Tibial artery (tissue), 4 donors: ENCODE data around the gene UBA1.

Experiments
- DNase-seq, 2 donors: peaks; one replicate each; pipeline ENCODE4 v3.0.0-alpha.2; 2019
- H3K27ac ChIP-seq, 2 donors: fragments of 200-600 bp; sonication (generic) in 1 of 2; 1 replicate in 1 of 2; 2 replicates in 1 of 2; pipeline ENCODE4 v1.5.1; 2018 to 2019; ENCODE audit warnings: mild to moderate bottlenecking in 1 of 2
- H3K27me3 ChIP-seq, 2 donors: fragments of 200-600 bp; sonication (generic) in 1 of 2; one replicate each; pipeline versions ENCODE4 v1.5.1 to v1.6.0; 2016 to 2019
- H3K36me3 ChIP-seq, 3 donors: fragments of 200-600 bp; sonication (generic) in 2 of 3; one replicate each; pipeline ENCODE4 v1.5.1; 2016 to 2019; ENCODE audit warnings: mild to moderate bottlenecking in 2 of 3
- H3K4me1 ChIP-seq, 4 donors: fragments of 200-600 bp; sonication (generic) in 2 of 4; 1 replicate in 3 of 4; 2 replicates in 1 of 4; pipeline ENCODE4 v1.5.1; 2016 to 2019
- H3K4me3 ChIP-seq, 2 donors: fragments of 200-600 bp; sonication (generic) in 1 of 2; 1 replicate in 1 of 2; 2 replicates in 1 of 2; pipeline ENCODE4 v1.5.1; 2018 to 2019; ENCODE audit warnings: mild to moderate bottlenecking in 2 of 2
- H3K9me3 ChIP-seq, 3 donors: fragments of 200-600 bp; sonication (generic) in 1 of 3; one replicate each; pipeline ENCODE4 v1.5.1; 2016 to 2019
- CTCF ChIP-seq, 2 experiments: fragments of 200-600 bp in 1 of 2; fragments of 450-650 bp in 1 of 2; IDR thresholded peaks; one replicate each; pipeline ENCODE4 v1.5.1; 2017 to 2019; ENCODE audit warnings: antibody characterized with exemption in 2 of 2, mild to moderate bottlenecking in 1 of 2, moderate library complexity in 1 of 2
- intact Hi-C: fragments of 100-400 bp; cut with DNase I; formaldehyde crosslinking; loops from one replicate; pipeline ENCODE4 v1.15.0; 2023; ENCODE audit warnings: low total_unique reads

Gene UBA1

DNA sequence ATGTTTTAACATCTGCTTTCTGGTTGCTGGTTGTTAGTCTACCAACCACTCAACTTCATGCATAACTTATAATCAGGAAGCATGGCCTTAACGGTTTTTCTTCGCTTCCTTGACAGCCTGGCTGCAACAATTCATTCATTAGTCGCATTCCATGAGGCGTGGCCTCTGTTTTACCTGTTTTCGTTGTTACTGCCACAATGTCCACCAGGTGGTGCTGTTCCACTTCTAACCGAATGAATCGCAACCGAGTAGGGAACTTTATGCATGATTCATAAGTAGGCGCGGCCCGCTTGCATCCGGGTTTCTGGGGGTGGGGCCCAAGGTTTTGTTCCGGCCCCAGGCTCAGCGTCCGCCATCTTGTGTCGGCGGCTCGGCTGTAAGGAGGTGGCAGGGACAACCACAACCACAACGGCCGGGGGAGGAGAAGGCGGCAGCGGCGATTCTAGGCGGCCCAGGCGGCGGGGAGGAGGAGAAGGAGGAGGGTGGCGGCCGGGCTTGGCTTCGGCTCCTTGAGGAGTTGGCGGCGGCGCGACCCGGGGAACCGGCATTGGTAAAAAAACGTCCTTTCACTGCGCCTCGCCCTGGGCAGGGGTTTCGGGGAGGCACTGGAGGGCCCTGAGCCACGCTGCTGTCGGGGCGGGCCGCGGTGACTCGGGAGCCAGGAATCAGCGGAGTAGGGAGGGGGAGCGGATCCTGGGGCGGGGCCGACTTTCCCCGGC lies at the start of gene UBA1:
Gene UBA1 (plus strand): TSS at position 355 of the 719 bp plus-strand sequence. CDS start 4,974 bp downstream, outside the sequence.
- peaks cover 0 to 59% (median 34%) of the 10 kb centered on the region in 4 donors for H3K4me1 ChIP-seq
- peak; percentile 93 to 94 for DNase-seq
- no peaks in the 10 kb centered on the region for H3K27me3 ChIP-seq
- intact Hi-C loops, result loop anchor here (5.0 to 10.0 kb wide), 2 partner anchors 189 to 451 kb away; no protein-coding TSS in a partner anchor
- peak within 1 kb of the TSS; percentile 96 to 98 for H3K27ac ChIP-seq
- peak within 1 kb of the TSS; percentile 79 to 88 for H3K4me3 ChIP-seq
- H3K9me3 ChIP-seq, result no peaks in the 10 kb centered on the region
- peak; percentile 53 to 79 for TF ChIP-seq CTCF (IDR thresholded peaks at IDR 0.05)
- peaks cover 0 to 8% (median 8%) of the 10 kb centered on the region in 3 donors for H3K36me3 ChIP-seq

DNA sequence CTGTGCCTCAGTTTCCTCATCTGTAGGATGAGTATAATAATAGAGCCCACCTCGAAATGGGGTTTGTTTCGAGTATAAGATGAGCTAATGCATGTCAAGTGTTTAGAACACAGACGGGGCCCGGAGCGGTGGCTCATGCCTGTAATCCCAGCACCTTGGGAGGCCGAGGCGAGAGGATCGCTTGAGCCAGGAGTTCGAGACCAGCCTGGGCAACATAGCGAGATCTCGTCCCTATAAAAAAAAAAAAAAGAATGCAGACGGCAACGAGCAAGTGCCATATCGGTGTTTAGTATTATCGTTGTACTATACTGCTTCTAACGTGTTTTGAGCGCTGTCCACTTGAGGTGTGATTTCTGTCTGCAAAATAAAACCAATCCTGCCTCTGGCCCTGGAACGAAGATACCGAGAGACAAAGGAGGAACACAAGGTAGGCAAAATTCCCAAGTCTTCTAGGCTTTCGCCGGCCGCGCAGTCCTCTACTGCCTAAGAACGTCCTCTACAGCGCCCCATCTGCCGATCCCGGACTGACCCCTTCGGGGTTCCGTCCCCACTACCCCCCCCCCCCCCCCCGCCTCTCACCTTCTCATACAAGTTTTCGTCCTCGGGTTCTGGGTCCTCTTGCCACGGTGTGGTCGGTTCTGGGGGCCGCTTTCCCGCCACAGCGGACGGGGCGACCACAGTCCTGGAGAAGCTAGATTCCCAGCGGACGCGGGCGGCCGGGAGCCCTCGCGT lies 49.6 kb upstream of the UBA1 start:
- Histone ChIP-seq H3K4me1 (peaks cover 0 to 33% (median 11%) of the 10 kb centered on the region in 4 donors), H3K4me3 (peak overlapping the region; percentile 83 to 85), H3K27me3 (no peaks in the 10 kb centered on the region), H3K9me3 (no peaks in the 10 kb centered on the region), H3K36me3 (peaks cover 0 to 19% (median 0%) of the 10 kb centered on the region in 3 donors), H3K27ac (peak overlapping the region; percentile 93 to 99)
- no peak for DNase-seq
- intact Hi-C loops, result no loop called here
- TF ChIP-seq CTCF (IDR thresholded peaks at IDR 0.05), result no peak

DNA sequence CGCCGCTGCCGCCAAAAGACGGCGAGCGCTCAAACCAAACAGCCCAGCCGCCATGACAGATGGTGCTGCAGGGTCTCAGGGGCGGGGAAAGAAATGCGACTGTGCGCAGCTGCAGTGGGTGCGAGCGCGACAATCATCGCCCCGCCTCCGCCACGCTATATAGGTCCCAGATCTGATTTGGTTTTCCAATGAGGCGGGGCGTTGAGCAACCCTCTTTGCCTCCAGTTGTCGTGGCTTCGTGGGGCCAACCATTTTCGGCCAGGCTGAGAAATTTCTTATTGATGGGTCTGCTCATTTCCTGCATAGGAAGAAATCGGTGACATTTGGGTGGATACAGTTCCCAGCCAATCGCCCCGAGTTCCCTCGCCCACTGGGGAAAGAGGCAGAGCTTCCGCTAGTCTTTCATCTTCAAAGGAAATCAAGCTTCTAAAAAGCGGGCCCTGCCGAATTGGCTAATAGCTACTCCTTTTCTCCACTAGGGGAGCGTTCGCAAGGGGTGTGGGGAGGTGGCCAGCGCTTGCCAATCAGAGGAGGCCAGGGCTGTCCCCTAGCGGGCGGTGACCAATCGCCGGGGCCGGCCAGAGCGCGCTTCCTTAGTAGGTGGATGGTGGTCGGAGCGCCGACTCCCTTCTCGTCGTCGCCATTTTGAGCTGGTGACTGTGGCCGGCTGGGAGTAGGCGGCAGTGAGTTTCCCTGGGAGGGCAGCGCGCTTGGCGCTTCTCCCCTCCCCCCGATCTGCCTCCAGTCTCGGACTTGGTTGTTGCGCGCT lies 48.8 kb upstream of the UBA1 start, which contains the start of the genes NDUFB11 and RBM10:
Gene NDUFB11 (minus strand): TSS at position 77 of the 769 bp plus-strand sequence. CDS start 23 bp downstream, at position 54.
Gene RBM10 (plus strand): TSS at position 596 of the 769 bp plus-strand sequence. CDS start 2,261 bp downstream, outside the sequence.
- H3K27me3 ChIP-seq, result no peaks in the 10 kb centered on the region
- peak; percentile 58 to 80 for TF ChIP-seq CTCF (IDR thresholded peaks at IDR 0.05)
- peak within 1 kb of the TSS; percentile 83 to 85 for H3K4me3 ChIP-seq
- peak within 1 kb of the TSS; percentile 93 to 99 for H3K27ac ChIP-seq
- H3K4me1 ChIP-seq, result peaks cover 0 to 38% (median 11%) of the 10 kb centered on the region in 4 donors
- peak; percentile 94 to 96 for DNase-seq
- peaks cover 0 to 13% (median 0%) of the 10 kb centered on the region in 3 donors for H3K36me3 ChIP-seq
- intact Hi-C loops, result no loop called here
- H3K9me3 ChIP-seq, result no peaks in the 10 kb centered on the region

GRCh38 chrX:47145395-47146120 lies 48.1 kb upstream of the UBA1 start:
- Histone ChIP-seq H3K27me3 (no peaks in the 10 kb centered on the region), H3K36me3 (peaks cover 0 to 6% (median 0%) of the 10 kb centered on the region in 3 donors), H3K9me3 (peaks cover 0 to 4% (median 0%) of the 10 kb centered on the region in 3 donors), H3K27ac (peak overlapping the region; percentile 93 to 99), H3K4me3 (peak overlapping the region; percentile 83 to 85), H3K4me1 (peaks cover 0 to 38% (median 11%) of the 10 kb centered on the region in 4 donors)
- DNase-seq, result no peak
- no peak for TF ChIP-seq CTCF (IDR thresholded peaks at IDR 0.05)
- intact Hi-C loops, result no loop called here
